Activated T-helper 1 cell treated with anti-CD3 and anti-CD28 coated beads, Interleukin-12 subunit alpha, Interleukin-12 subunit beta, Interleukin-2, Interleukin-4 antibody, amounts not matched to agents 30 ng/mL and 10 ng/mL and 1 ng/mL, durations not matched to agents 14 hours and 24 hours and 36 hours (primary cell): ENCODE data around the gene PNPLA7. TPM values are rescaled to one million over a fixed set of nuclear protein-coding genes. Genes with fewer than 3 reads are reported as not detected.
A peak's percentile ranks its signal among the peaks of the same experiment; 100 is the strongest.
"Not testable (repeated sequence)": the region's sequence is repeated elsewhere in the genome, so short reads cannot be mapped to it uniquely, and the experiment has no call there.

Experiments
- DNase-seq: peaks from one replicate; pipeline ENCODE4 v3.0.0; 2021; ENCODE audit warnings: low spot score
- H3K27ac Mint-ChIP-seq: one replicate; pipeline ENCODE4 v1.8.0; 2021; ENCODE audit warnings: mild to moderate bottlenecking, mixed read lengths
- H3K27me3 Mint-ChIP-seq: one replicate; pipeline ENCODE4 v1.8.0; 2022; ENCODE audit warnings: mild to moderate bottlenecking, moderate library complexity, mixed read lengths; ENCODE audit not compliant: insufficient read depth
- H3K36me3 Mint-ChIP-seq: one replicate; pipeline ENCODE4 v1.8.0; 2021; ENCODE audit warnings: low read depth, mixed read lengths
- H3K4me1 Mint-ChIP-seq: one replicate; pipeline ENCODE4 v1.8.0; 2021; ENCODE audit warnings: low read depth, mixed read lengths
- H3K4me3 Mint-ChIP-seq: one replicate; pipeline ENCODE4 v1.8.0; 2021; ENCODE audit warnings: mild to moderate bottlenecking, moderate library complexity, mixed read lengths
- H3K9me3 Mint-ChIP-seq: one replicate; pipeline ENCODE4 v1.8.0; 2021; ENCODE audit warnings: mixed read lengths
- intact Hi-C: fragments of 100-400 bp; cut with micrococcal nuclease; formaldehyde crosslinking; loops from one replicate; pipeline ENCODE4 v1.15.1; 2024
- total RNA-seq: library from RNA; stranded (reverse); gene quantifications from 2 replicates; pipeline ENCODE4 v1.2.3, GENCODE V29; 2022

PNPLA7 gene
- total RNA-seq, 1 donor from 2014 or later = 1.2 TPM

DNA sequence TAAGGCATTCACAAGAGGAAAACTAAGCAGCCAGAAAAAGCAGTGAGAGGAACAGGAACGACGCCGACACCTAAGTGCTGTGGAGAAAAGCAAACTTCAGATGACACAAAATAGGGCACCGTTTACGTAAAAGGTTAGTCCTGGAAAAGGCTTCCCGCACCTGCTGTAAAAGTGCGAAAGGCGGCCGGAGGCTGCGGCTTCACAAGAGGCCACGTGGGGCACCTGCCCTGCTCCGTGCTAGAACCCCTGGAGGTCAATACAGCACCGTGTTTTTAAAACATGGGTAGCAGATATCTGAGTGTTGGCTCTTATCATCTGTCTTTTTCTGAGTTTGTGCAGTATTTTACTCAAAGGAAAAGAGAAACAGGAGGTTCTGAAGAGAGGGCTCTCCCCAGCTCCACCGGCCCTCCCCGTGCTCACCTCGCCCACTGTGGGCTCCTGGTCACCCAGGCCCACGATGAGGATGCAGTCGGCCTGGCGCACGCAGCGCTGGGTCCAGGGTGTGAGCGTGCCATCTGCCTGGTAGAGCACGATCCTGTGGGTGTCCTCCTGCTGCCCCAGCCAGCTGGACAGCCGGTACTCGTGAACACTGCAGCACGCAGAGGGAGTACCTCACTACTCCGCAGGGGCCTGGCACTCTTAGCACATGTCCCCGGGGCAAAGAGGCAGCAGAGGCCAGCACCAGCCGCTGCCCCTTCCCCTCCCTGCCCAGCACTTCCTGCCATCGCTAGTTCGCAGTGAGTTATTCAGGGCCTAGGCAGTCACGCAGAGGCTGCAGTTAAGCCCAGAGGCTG lies 70.1 kb downstream of the PNPLA7 start:
- H3K27me3 Mint-ChIP-seq = no peaks in the 10 kb centered on the region
- peaks cover 12% of the 10 kb centered on the region for H3K4me1 Mint-ChIP-seq
- no peak overlapping the region for H3K4me3 Mint-ChIP-seq
- H3K27ac Mint-ChIP-seq = no peak overlapping the region
- intact Hi-C loops = no loop called here
- no peak for DNase-seq
- H3K36me3 Mint-ChIP-seq = peaks cover 4% of the 10 kb centered on the region
- peaks cover 10% of the 10 kb centered on the region for H3K9me3 Mint-ChIP-seq

DNA sequence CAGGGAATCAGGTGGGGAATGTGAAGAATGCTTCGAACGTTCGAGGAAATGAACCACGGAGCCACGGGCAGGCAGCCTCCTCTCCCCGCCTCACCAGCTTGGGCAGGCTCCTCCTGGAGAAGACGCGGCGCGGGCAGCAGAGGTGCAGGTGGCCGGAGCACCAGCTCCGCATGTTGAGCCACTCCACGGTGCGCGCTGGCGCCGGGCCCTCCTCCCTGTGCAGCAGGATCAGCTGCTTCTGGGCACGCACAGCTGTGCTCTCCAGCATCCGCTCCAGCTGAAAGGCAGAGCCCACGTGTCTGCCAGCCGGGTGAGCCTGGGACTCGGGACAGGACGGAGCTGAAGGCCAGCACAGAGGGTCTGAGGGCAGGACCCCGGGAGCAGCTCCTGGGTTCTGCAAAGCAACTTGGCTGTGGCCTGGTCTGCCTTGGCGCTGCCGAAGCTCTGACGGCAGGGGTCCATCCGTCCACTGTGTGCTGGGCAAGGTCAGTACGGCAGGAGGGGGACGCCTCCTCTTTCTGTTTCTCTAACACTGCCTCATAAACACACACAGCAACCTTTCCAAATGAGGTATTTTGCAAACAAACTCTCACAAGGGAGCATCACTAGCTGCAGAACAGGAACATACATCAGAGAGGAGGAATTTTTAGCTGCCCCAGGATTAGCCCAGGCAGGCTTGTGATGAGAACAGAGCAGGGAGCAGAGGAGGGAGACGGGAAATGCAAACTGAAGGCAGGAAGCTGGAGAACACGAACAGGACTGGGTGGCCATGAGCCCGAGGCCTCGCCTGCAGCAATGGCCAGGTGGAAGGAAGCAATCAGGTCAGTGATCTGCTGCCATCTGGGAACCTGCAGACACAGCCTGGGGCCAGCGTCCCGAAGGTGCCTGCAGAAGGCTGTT lies 71.0 kb downstream of the PNPLA7 start:
- H3K4me1 Mint-ChIP-seq = peaks cover 12% of the 10 kb centered on the region
- peaks cover 13% of the 10 kb centered on the region for H3K9me3 Mint-ChIP-seq
- no peak overlapping the region for H3K27ac Mint-ChIP-seq
- no peak overlapping the region for H3K4me3 Mint-ChIP-seq
- DNase-seq = no peak
- intact Hi-C loops = no loop called here
- peaks cover 6% of the 10 kb centered on the region for H3K36me3 Mint-ChIP-seq
- no peaks in the 10 kb centered on the region for H3K27me3 Mint-ChIP-seq

- H3K4me3 Mint-ChIP-seq = no peak overlapping the region
- H3K36me3 Mint-ChIP-seq = peaks cover 6% of the 10 kb centered on the region
- DNase-seq = no peak
- H3K27me3 Mint-ChIP-seq = no peaks in the 10 kb centered on the region
- peaks cover 12% of the 10 kb centered on the region for H3K4me1 Mint-ChIP-seq
- H3K9me3 Mint-ChIP-seq = peaks cover 16% of the 10 kb centered on the region
- H3K27ac Mint-ChIP-seq = no peak overlapping the region
- intact Hi-C loops = no loop called here
These were observed 71.6 kb downstream of the PNPLA7 start for GRCh38 chr9:137478613-137478961.

DNA sequence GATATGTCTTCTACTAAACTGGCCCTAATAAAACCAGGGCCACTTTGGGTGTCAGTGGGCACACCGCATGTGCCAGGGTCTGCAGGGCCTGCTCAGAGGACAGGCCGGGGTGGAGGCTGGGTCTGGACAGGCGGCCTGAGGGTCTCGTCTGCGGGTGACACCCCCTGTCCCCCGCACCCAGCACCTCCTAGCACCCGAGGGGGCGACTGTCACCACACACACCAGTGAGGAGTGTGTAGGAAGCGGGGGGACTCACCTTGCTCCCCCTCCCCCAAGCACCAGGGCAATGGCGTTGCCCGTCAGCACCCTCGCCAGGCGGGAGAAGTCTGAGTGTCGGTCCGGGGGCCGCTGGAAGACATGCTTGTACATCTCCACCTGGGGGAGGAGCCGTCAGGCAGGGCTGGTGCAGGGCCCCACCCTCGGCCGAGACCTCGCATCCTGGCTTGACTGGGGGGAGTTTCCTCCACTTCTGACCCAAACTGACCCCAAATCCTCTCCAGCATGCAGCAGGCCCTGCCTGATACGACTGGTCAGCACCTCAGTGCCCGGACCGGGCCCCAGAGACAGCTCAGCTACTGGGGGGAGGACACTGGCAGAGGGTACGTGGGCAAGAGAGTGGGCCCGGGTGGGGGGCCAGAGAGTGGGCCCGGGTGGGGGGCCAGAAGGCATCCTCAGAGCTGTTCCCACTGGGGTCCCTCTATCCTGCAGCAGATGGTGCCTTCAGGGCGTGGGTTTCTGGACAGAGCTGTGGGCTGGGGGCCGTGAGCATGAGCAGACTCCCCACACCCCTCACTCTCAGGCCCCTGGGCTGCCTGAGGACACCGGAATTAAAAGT lies 72.2 kb downstream of the PNPLA7 start:
- Mint-ChIP-seq H3K36me3 (peaks cover 6% of the 10 kb centered on the region), H3K4me1 (peaks cover 12% of the 10 kb centered on the region), H3K9me3 (peaks cover 22% of the 10 kb centered on the region), H3K27ac (no peak overlapping the region), H3K4me3 (no peak overlapping the region), H3K27me3 (no peaks in the 10 kb centered on the region)
- no peak for DNase-seq
- intact Hi-C loops = no loop called here

- peaks cover 7% of the 10 kb centered on the region for H3K4me1 Mint-ChIP-seq
- no peak overlapping the region for H3K4me3 Mint-ChIP-seq
- H3K36me3 Mint-ChIP-seq = peaks cover 6% of the 10 kb centered on the region
- peaks cover 24% of the 10 kb centered on the region for H3K9me3 Mint-ChIP-seq
- DNase-seq = no peak
- no peaks in the 10 kb centered on the region for H3K27me3 Mint-ChIP-seq
- intact Hi-C loops = no loop called here
- no peak overlapping the region for H3K27ac Mint-ChIP-seq
These were observed 73.3 kb downstream of the PNPLA7 start for GRCh38 chr9:137476856-137477255.

GRCh38 chr9:137475666-137476065 lies 74.5 kb downstream of the PNPLA7 start:
- peaks cover 2% of the 10 kb centered on the region for H3K27me3 Mint-ChIP-seq
- H3K4me3 Mint-ChIP-seq = no peak overlapping the region
- H3K36me3 Mint-ChIP-seq = peaks cover 6% of the 10 kb centered on the region
- H3K4me1 Mint-ChIP-seq = peaks cover 4% of the 10 kb centered on the region
- intact Hi-C loops = no loop called here
- no peak overlapping the region for H3K27ac Mint-ChIP-seq
- peaks cover 24% of the 10 kb centered on the region for H3K9me3 Mint-ChIP-seq
- DNase-seq = no peak

- intact Hi-C loops = no loop called here
These were observed 75.9 kb downstream of the PNPLA7 start for GRCh38 chr9:137474271-137474670.

GRCh38 chr9:137470785-137471184 lies 79.4 kb downstream of the PNPLA7 start:
- H3K4me3 Mint-ChIP-seq = no peak overlapping the region
- H3K27ac Mint-ChIP-seq = no peak overlapping the region
- H3K27me3 Mint-ChIP-seq = peaks cover 7% of the 10 kb centered on the region
- intact Hi-C loops = no loop called here
- peaks cover 7% of the 10 kb centered on the region for H3K4me1 Mint-ChIP-seq
- H3K36me3 Mint-ChIP-seq = peaks cover 5% of the 10 kb centered on the region
- peaks cover 17% of the 10 kb centered on the region for H3K9me3 Mint-ChIP-seq
- DNase-seq = no peak

More at GRCh38 chr9:137474271-137474670, 75.9 kb downstream of the PNPLA7 start:
- peaks cover 7% of the 10 kb centered on the region for H3K4me1 Mint-ChIP-seq
- no peak for DNase-seq
- H3K27me3 Mint-ChIP-seq = peaks cover 7% of the 10 kb centered on the region
- peaks cover 6% of the 10 kb centered on the region for H3K36me3 Mint-ChIP-seq
- no peak overlapping the region for H3K4me3 Mint-ChIP-seq
- peaks cover 24% of the 10 kb centered on the region for H3K9me3 Mint-ChIP-seq
- H3K27ac Mint-ChIP-seq = no peak overlapping the region

DNA sequence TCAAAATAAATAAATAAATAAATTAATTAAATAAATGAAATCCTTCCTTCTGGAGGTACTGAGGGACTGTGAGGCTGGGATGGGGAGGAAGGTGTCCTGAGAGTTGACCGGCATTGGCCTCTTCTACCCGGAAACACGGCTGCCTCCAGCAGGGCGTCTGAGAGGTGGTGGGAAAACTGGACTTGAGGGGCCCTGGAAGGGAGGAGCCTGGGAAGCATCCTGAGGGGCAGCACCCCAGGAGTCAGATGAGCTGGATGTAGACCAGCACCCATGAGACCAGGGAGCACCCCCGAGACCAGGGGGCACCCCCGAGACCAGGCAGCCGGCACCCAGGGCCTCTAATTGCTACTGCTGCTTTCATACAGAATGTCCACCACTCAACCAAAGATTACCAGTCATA lies 82.3 kb downstream of the PNPLA7 start:
- no peaks in the 10 kb centered on the region for H3K36me3 Mint-ChIP-seq
- peaks cover 1% of the 10 kb centered on the region for H3K9me3 Mint-ChIP-seq
- no peak overlapping the region for H3K27ac Mint-ChIP-seq
- H3K4me1 Mint-ChIP-seq = peaks cover 7% of the 10 kb centered on the region
- intact Hi-C loops = no loop called here
- no peak for DNase-seq
- H3K27me3 Mint-ChIP-seq = peaks cover 7% of the 10 kb centered on the region
- H3K4me3 Mint-ChIP-seq = no peak overlapping the region

- Mint-ChIP-seq H3K4me1 (peaks cover 7% of the 10 kb centered on the region), H3K27ac (no peak overlapping the region), H3K4me3 (no peak overlapping the region), H3K9me3 (no peaks in the 10 kb centered on the region), H3K27me3 (peaks cover 7% of the 10 kb centered on the region), H3K36me3 (no peaks in the 10 kb centered on the region)
- no peak for DNase-seq
- intact Hi-C loops = no loop called here
These were observed 83.0 kb downstream of the PNPLA7 start for GRCh38 chr9:137467161-137467581.

GRCh38 chr9:137466389-137467085 lies 83.7 kb downstream of the PNPLA7 start:
- intact Hi-C loops = not testable (repeated sequence)
- H3K27ac Mint-ChIP-seq = peak overlapping the region; percentile 55

GRCh38 chr9:137465720-137466388 lies 84.3 kb downstream of the PNPLA7 start:
- intact Hi-C loops = no loop called here
- no peak overlapping the region for H3K4me3 Mint-ChIP-seq
- peaks cover 6% of the 10 kb centered on the region for H3K27me3 Mint-ChIP-seq
- DNase-seq = no peak
- peaks cover 5% of the 10 kb centered on the region for H3K4me1 Mint-ChIP-seq
- H3K27ac Mint-ChIP-seq = peak overlapping the region; percentile 55
- no peaks in the 10 kb centered on the region for H3K36me3 Mint-ChIP-seq
- H3K9me3 Mint-ChIP-seq = no peaks in the 10 kb centered on the region

More at GRCh38 chr9:137466389-137467085, 83.7 kb downstream of the PNPLA7 start:
- H3K4me3 Mint-ChIP-seq, H3K27me3 Mint-ChIP-seq, H3K9me3 Mint-ChIP-seq, H3K36me3 Mint-ChIP-seq, H3K4me1 Mint-ChIP-seq, DNase-seq: not testable (repeated sequence)
